IMR-90 (cell line): Measurements from ENCODE around the gene GZMB. TPM values are rescaled to one million over a fixed set of nuclear protein-coding genes. Genes with fewer than 3 reads are reported as not detected.

ENCODE experiments used
- ATAC-seq: fragments of 200-7000 bp; cut with Tn5 transposase; 2 replicates; pipeline ENCODE4 v1.9.1; 2020; ENCODE audit warnings: low read depth, mild to moderate bottlenecking, moderate library complexity
- BruUV-seq: library from RNA; stranded (reverse); fragments of 400-500 nt; replicated peaks from 2 replicates; lab custom pipeline; 2021; lab: Mats Ljungman, UMichigan
- CTCF ChIA-PET: fragments of 300-600 bp; formaldehyde crosslinking; extraction: SDS; loops from one replicate; lab custom pipeline; 2021; ENCODE audit warnings: antibody characterized with exemption; lab: Yijun Ruan, JAX
- POLR2A ChIA-PET: fragments of 300-600 bp; sonication (Branson Sonifier 250); formaldehyde crosslinking; loops from one replicate; lab custom pipeline; 2022; ENCODE audit warnings: antibody characterized with exemption; ENCODE audit not compliant: unreplicated experiment; lab: Charles Lee
- DNase-seq: peaks from one replicate; pipeline ENCODE4 v3.0.0; 2013
- H2AFZ ChIP-seq: replicated peaks from 2 replicates; pipeline ENCODE3; 2013; ENCODE audit warnings: low read length, mild to moderate bottlenecking; ENCODE audit not compliant: poor library complexity
- H2AK5ac ChIP-seq: 2 replicates; pipeline ENCODE4 v1.6.1; 2013; ENCODE audit warnings: low read depth, low read length, inconsistent platforms
- H2AK9ac ChIP-seq: replicated peaks from 2 replicates; pipeline ENCODE3; 2013; ENCODE audit warnings: mild to moderate bottlenecking, low read depth, low read length, moderate library complexity; ENCODE audit not compliant: poor library complexity
- H2BK120ac ChIP-seq: 2 replicates; pipeline ENCODE4 v1.6.1; 2013; ENCODE audit warnings: low read depth, low read length, inconsistent platforms
- H2BK15ac ChIP-seq: 3 replicates; pipeline ENCODE4 v1.6.1; 2013; ENCODE audit warnings: low read depth, low read length, inconsistent platforms
- H2BK20ac ChIP-seq: 2 replicates; pipeline ENCODE4 v1.6.1; 2013; ENCODE audit warnings: low read depth, mild to moderate bottlenecking, inconsistent platforms, low read length, moderate library complexity
- H2BK5ac ChIP-seq: 2 replicates; pipeline ENCODE4 v1.6.1; 2013; ENCODE audit warnings: mild to moderate bottlenecking, low read depth, low read length, inconsistent platforms; ENCODE audit not compliant: poor library complexity, severe bottlenecking
- H3K14ac ChIP-seq: replicated peaks from 2 replicates; pipeline ENCODE4 v1.6.1; 2013; ENCODE audit warnings: low read depth, low read length, inconsistent platforms
- H3K18ac ChIP-seq: 2 replicates; pipeline ENCODE4 v1.6.1; 2013; ENCODE audit warnings: low read depth, low read length, control low read depth
- H3K23ac ChIP-seq: 2 replicates; pipeline ENCODE4 v1.6.1; 2013; ENCODE audit warnings: low read depth, low read length, inconsistent platforms
- H3K27ac ChIP-seq: 2 replicates; pipeline ENCODE4 v1.5.1; 2013; ENCODE audit warnings: mild to moderate bottlenecking, control low read depth, low read length; ENCODE audit not compliant: insufficient read depth
- H3K27me3 ChIP-seq: 2 replicates; pipeline ENCODE4 v1.6.1; 2013; ENCODE audit warnings: low read length; ENCODE audit not compliant: control insufficient read depth, insufficient read depth
- H3K36me3 ChIP-seq: 2 replicates; pipeline ENCODE4 v1.6.1; 2013; ENCODE audit warnings: low read length, mixed read lengths; ENCODE audit not compliant: control insufficient read depth, insufficient read depth
- H3K4ac ChIP-seq: 2 replicates; pipeline ENCODE4 v1.6.1; 2013; ENCODE audit warnings: low read depth, low read length, inconsistent platforms
- H3K4me1 ChIP-seq: 2 replicates; pipeline ENCODE4 v1.6.1; 2013; ENCODE audit warnings: low read length, mixed read lengths; ENCODE audit not compliant: control insufficient read depth, insufficient read depth
- H3K4me2 ChIP-seq: 2 replicates; pipeline ENCODE4 v1.6.1; 2013; ENCODE audit warnings: low read depth, mild to moderate bottlenecking, control low read depth, low read length, moderate library complexity
- H3K4me3 ChIP-seq: 2 replicates; pipeline ENCODE4 v1.5.1; 2013; ENCODE audit warnings: low read depth, mild to moderate bottlenecking, control low read depth, low read length, moderate library complexity; ENCODE audit not compliant: insufficient read depth
- H3K56ac ChIP-seq: 2 replicates; pipeline ENCODE4 v1.6.1; 2013; ENCODE audit warnings: low read length, inconsistent platforms; ENCODE audit not compliant: insufficient read depth; ENCODE audit errors: extremely low read depth
- H3K79me1 ChIP-seq, 2 experiments: 2 replicates each; pipeline ENCODE4 v1.6.1; 2013; ENCODE audit warnings: low read length in 2 of 2, inconsistent platforms in 1 of 2, low read depth in 1 of 2
- H3K9ac ChIP-seq: 2 replicates; pipeline ENCODE4 v1.6.1; 2013; ENCODE audit warnings: low read depth, low read length, control low read depth
- H3K9me1 ChIP-seq: 2 replicates; pipeline ENCODE4 v1.6.1; 2013; ENCODE audit warnings: low read length, inconsistent platforms; ENCODE audit not compliant: insufficient read depth
- H3K9me3 ChIP-seq: 2 replicates; pipeline ENCODE4 v1.6.1; 2013; ENCODE audit warnings: low read length; ENCODE audit not compliant: control insufficient read depth, insufficient read depth
- H4K20me1 ChIP-seq: 2 replicates; pipeline ENCODE4 v1.6.1; 2013; ENCODE audit warnings: low read length, inconsistent platforms; ENCODE audit not compliant: insufficient read depth
- H4K5ac ChIP-seq: 2 replicates; pipeline ENCODE4 v1.6.1; 2013; ENCODE audit warnings: mild to moderate bottlenecking, low read depth, low read length, control low read depth
- H4K8ac ChIP-seq, 2 experiments: 2 replicates each; pipeline ENCODE4 v1.6.1; 2013; ENCODE audit warnings: low read depth in 2 of 2, low read length in 2 of 2, control low read depth in 1 of 2, inconsistent platforms in 1 of 2
- H4K91ac ChIP-seq: 2 replicates; pipeline ENCODE4 v1.6.1; 2013; ENCODE audit warnings: low read depth, low read length, inconsistent platforms; ENCODE audit not compliant: insufficient read depth
- POLR2A ChIP-seq: IDR thresholded peaks from 2 replicates; pipeline ENCODE4 v1.6.1; 2012; ENCODE audit warnings: mild to moderate bottlenecking, low read depth, low read length
- WGBS, 2 experiments: methylation state at CpG; one replicate each; pipeline versions ENCODE4 v1.1.5 to v1.1.7; 2013; ENCODE audit warnings: missing lambda C conversion rate in 2 of 2; ENCODE audit not compliant: insufficient read length in 1 of 2; ENCODE audit errors: extremely low coverage in 2 of 2; 5-methylcytosine and 5-hydroxymethylcytosine counted together
- dilution Hi-C: fragments of 300-500 bp; cut with HindIII; formaldehyde crosslinking; loops from one replicate; pipeline ENCODE4 v1.14.3; 2018; ENCODE audit warnings: low sequenced_read_pairs; ENCODE audit not compliant: unreplicated experiment
- in situ Hi-C: fragments of 300-500 bp; cut with MboI; formaldehyde crosslinking; loops from 3 replicates; pipeline ENCODE4 v1.14.3; 2019; ENCODE audit warnings: low sequenced_read_pairs, inconsistent platforms, mixed read lengths
- intact Hi-C: fragments of 100-400 bp; cut with micrococcal nuclease; formaldehyde crosslinking; loops from 2 replicates; pipeline ENCODE4 v1.10.0; 2022
- polyA plus RNA-seq, 3 experiments: library from polyadenylated mRNA; depleted of rRNA; stranded (reverse); fragments of >200 nt; gene quantifications; 2 replicates each; pipeline ENCODE4 v1.2.3, GENCODE V29; 2012; ENCODE audit warnings: low replicate concordance in 1 of 3
- total RNA-seq: library from RNA; depleted of rRNA; stranded (reverse); fragments of >200 nt; gene quantifications from 2 replicates; pipeline ENCODE4 v1.2.3, GENCODE V29; 2012

GZMB gene
- total and polyA plus RNA-seq, 2 of the 4 experiments (the other 2 are of a cell fraction), result not detected

DNA sequence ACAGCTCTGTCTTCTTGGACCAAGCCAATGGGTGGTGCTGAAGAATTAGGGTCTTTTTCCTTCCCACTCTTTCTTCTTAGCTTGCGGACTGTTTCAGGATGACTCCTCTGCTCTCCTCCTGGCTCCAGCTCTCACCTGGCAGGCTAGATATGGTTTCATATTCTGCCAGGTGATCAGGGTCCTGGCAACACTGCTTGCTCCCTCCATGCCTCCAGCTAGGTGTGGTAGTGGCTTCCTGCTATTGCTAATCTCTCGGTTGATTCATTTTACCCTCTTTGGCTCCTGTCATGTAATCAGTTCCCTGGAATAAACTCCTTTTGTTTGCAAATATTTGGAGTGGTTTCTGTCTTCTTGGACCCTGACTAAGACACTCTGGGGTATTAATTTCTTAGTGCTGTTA is 20.2 kb downstream of the GZMB start:
- Histone ChIP-seq H2BK15ac (no peak overlapping the region), H3K4me1 (no peaks in the 10 kb centered on the region), H3K4me2 (no peak overlapping the region), H2AFZ (no peak overlapping the region), H4K8ac (no peak overlapping the region), H4K20me1 (no peaks in the 10 kb centered on the region), H3K18ac (no peak overlapping the region), H2BK5ac (no peak overlapping the region), H2AK5ac (no peak overlapping the region), H2BK20ac (no peak overlapping the region), H3K14ac (no peak overlapping the region), H3K9me1 (no peaks in the 10 kb centered on the region), H3K27me3 (no peaks in the 10 kb centered on the region), H3K9ac (no peak overlapping the region), H4K91ac (no peak overlapping the region), H2BK120ac (no peak overlapping the region), H3K27ac (no peak overlapping the region), H3K4me3 (no peak overlapping the region), H4K5ac (no peak overlapping the region), H2AK9ac (no peak overlapping the region), H3K4ac (no peak overlapping the region), H3K56ac (no peak overlapping the region), H3K23ac (no peak overlapping the region), H3K36me3 (no peaks in the 10 kb centered on the region), H3K79me1 (no peaks in the 10 kb centered on the region), H3K9me3 (no peaks in the 10 kb centered on the region)
- dilution Hi-C loops (no loop called here), intact Hi-C loops (no loop called here), in situ Hi-C loops (no loop called here)
- no peak for ATAC-seq
- ChIA-PET CTCF (no interaction called here), POLR2A (no interaction called here)
- WGBS, 2 experiments, result no CpG with 5 or more reads among the region's 2 CpGs
- DNase-seq, result no peak
- no peak for TF ChIP-seq POLR2A
- no TSS peak for BruUV-seq
